HEK293 (cell line): ENCODE results near the gene KIF3B.
"Not testable (repeated sequence)": the region's sequence is repeated elsewhere in the genome, so short reads cannot be mapped to it uniquely, and the experiment has no call there.

Experiments used
- CTCF ChIA-PET: fragments of 350-600 bp; formaldehyde crosslinking; extraction: SDS; loops from one replicate; lab custom pipeline; 2021; ENCODE audit warnings: antibody characterized with exemption; lab: Yijun Ruan, JAX
- POLR2A ChIA-PET: fragments of 300-600 bp; formaldehyde crosslinking; extraction: SDS; loops from one replicate; lab custom pipeline; 2020; ENCODE audit warnings: antibody characterized with exemption, inconsistent platforms; lab: Yijun Ruan, JAX
- H3K27ac ChIP-seq: fragments of 200-500 bp; sonication (Bioruptor generic); 2 replicates; pipeline ENCODE4 v1.5.1; 2014; ENCODE audit warnings: low read depth, low read length, control low read depth, inconsistent platforms; ENCODE audit errors: extremely low read depth
- H3K36me3 ChIP-seq, 2 experiments: fragments of 200-500 bp in 1 of 2; sonication (Bioruptor generic) in 1 of 2; 1 replicate in 1 of 2; 2 replicates in 1 of 2; pipeline ENCODE4 v1.5.1; 2014 to 2017; ENCODE audit warnings: inconsistent platforms in 2 of 2, low read length in 2 of 2; ENCODE audit not compliant: control insufficient read depth in 2 of 2, insufficient read depth in 1 of 2
- H3K4me1 ChIP-seq: fragments of 200-500 bp; sonication (Bioruptor generic); 2 replicates; pipeline ENCODE4 v1.5.1; 2014; ENCODE audit warnings: mild to moderate bottlenecking, low read length, inconsistent platforms; ENCODE audit not compliant: control insufficient read depth, insufficient read depth
- H3K4me3 ChIP-seq: 2 replicates; pipeline ENCODE4 v1.5.1; 2011; ENCODE audit warnings: low read depth, mild to moderate bottlenecking, control low read depth, low read length, moderate library complexity
- H3K9me3 ChIP-seq: fragments of 200-500 bp; sonication (Bioruptor generic); 2 replicates; pipeline ENCODE4 v1.5.1; 2014; ENCODE audit warnings: low read depth, low read length, inconsistent platforms; ENCODE audit not compliant: control insufficient read depth, insufficient read depth
- KLF8 ChIP-seq: fragments of 450-650 bp; formaldehyde crosslinking; IDR thresholded peaks from 2 replicates; pipeline ENCODE4 v1.5.1; 2016; ENCODE audit warnings: missing biosample characterization, missing genetic modification characterization
- REST ChIP-seq: fragments of 450-650 bp; formaldehyde crosslinking; IDR thresholded peaks from 2 replicates; pipeline ENCODE4 v1.5.1; 2016; ENCODE audit warnings: missing biosample characterization, missing genetic modification characterization
- ZBTB21 ChIP-seq: fragments of 450-650 bp; formaldehyde crosslinking; IDR thresholded peaks from 2 replicates; pipeline ENCODE4 v1.5.1; 2017; ENCODE audit warnings: missing biosample characterization, missing genetic modification characterization
- ZNF157 ChIP-seq: fragments of 450-650 bp; formaldehyde crosslinking; IDR thresholded peaks from 2 replicates; pipeline ENCODE4 v1.5.1; 2016; ENCODE audit warnings: missing biosample characterization, missing genetic modification characterization
- ZNF175 ChIP-seq: fragments of 450-650 bp; formaldehyde crosslinking; IDR thresholded peaks from 2 replicates; pipeline ENCODE4 v1.5.1; 2016; ENCODE audit warnings: missing biosample characterization, missing genetic modification characterization
- ZNF202 ChIP-seq: fragments of 450-650 bp; formaldehyde crosslinking; IDR thresholded peaks from 2 replicates; pipeline ENCODE4 v1.5.1; 2016; ENCODE audit warnings: missing biosample characterization, missing genetic modification characterization, borderline replicate concordance
- ZNF302 ChIP-seq: fragments of 450-650 bp; formaldehyde crosslinking; IDR thresholded peaks from 2 replicates; pipeline ENCODE4 v1.5.1; 2016; ENCODE audit warnings: missing biosample characterization, missing genetic modification characterization, low read depth
- ZNF350 ChIP-seq: fragments of 450-650 bp; formaldehyde crosslinking; IDR thresholded peaks from 2 replicates; pipeline ENCODE4 v1.5.0; 2017; ENCODE audit warnings: missing biosample characterization, mild to moderate bottlenecking, missing genetic modification characterization
- ZNF398 ChIP-seq: fragments of 450-650 bp; formaldehyde crosslinking; IDR thresholded peaks from 2 replicates; pipeline ENCODE4 v1.5.1; 2017; ENCODE audit warnings: missing biosample characterization, missing genetic modification characterization
- ZNF473 ChIP-seq: fragments of 450-650 bp; formaldehyde crosslinking; IDR thresholded peaks from 2 replicates; pipeline ENCODE4 v1.5.1; 2017; ENCODE audit warnings: missing biosample characterization, missing genetic modification characterization
- ZNF596 ChIP-seq: fragments of 450-650 bp; IDR thresholded peaks from 2 replicates; pipeline ENCODE4 v1.5.0; 2018; ENCODE audit warnings: missing biosample characterization, mild to moderate bottlenecking, missing genetic modification characterization, moderate library complexity
- ZNF626 ChIP-seq: fragments of 450-650 bp; sonication (Bioruptor Pico); formaldehyde crosslinking; IDR thresholded peaks from 2 replicates; pipeline ENCODE4 v1.5.1; 2018; ENCODE audit warnings: missing biosample characterization, missing genetic modification characterization, inconsistent platforms
- ZNF791 ChIP-seq: fragments of 450-650 bp; formaldehyde crosslinking; IDR thresholded peaks from 2 replicates; pipeline ENCODE4 v1.5.1; 2016; ENCODE audit warnings: missing biosample characterization, missing genetic modification characterization

The KIF3B gene

GRCh38 chr20:32263398-32263954 is 14.0 kb upstream of the KIF3B start (continued):
- TF ChIP-seq ZNF596 (tag by site-specific recombination), result no peak

GRCh38 chr20:32271620-32272019 is 5.8 kb upstream of the KIF3B start:
- peak; percentile 61 for TF ChIP-seq REST
- TF ChIP-seq KLF8, result no peak
- H3K9me3 ChIP-seq, result no peaks in the 10 kb centered on the region
- H3K27ac ChIP-seq, result no peak overlapping the region
- H3K4me1 ChIP-seq, result peaks cover 7% of the 10 kb centered on the region; the same call in 1 of the 2 replicates
- ChIA-PET CTCF (no interaction called here), POLR2A (no interaction called here)
- H3K36me3 ChIP-seq, result no peaks in the 10 kb centered on the region
- no peak overlapping the region for H3K4me3 ChIP-seq

- CTCF ChIA-PET, result interaction anchor here (0.6 kb wide), 1 partner anchor 462 kb away, joined by 4 read pairs; no protein-coding TSS in a partner anchor
- H3K36me3 ChIP-seq, result no peaks in the 10 kb centered on the region
- H3K27ac ChIP-seq, result no peak overlapping the region
- TF ChIP-seq ZBTB21 (tag by site-specific recombination) (no peak), ZNF302 (no peak), ZNF626 (tag by site-specific recombination) (no peak), ZNF473 (tag by site-specific recombination) (no peak), ZNF350 (tag by site-specific recombination) (no peak), ZNF398 (tag by site-specific recombination) (no peak), ZNF202 (tag by site-specific recombination) (no peak), ZNF175 (no peak), ZNF157 (tag by site-specific recombination) (no peak), ZNF791 (tag by site-specific recombination) (no peak)
- H3K4me1 ChIP-seq, result peaks cover 7% of the 10 kb centered on the region; the same call in 1 of the 2 replicates
- no peaks in the 10 kb centered on the region for H3K9me3 ChIP-seq
- POLR2A ChIA-PET, result no interaction called here
- no peak overlapping the region for H3K4me3 ChIP-seq
Measured at GRCh38 chr20:32274359-32274758, 3.1 kb upstream of the KIF3B start.

- H3K4me3 ChIP-seq, H3K4me1 ChIP-seq, H3K36me3 ChIP-seq, CTCF ChIA-PET, H3K9me3 ChIP-seq, H3K27ac ChIP-seq, POLR2A ChIA-PET: not testable (repeated sequence)
Measured at GRCh38 chr20:32275163-32275562, 2.3 kb upstream of the KIF3B start.
